Endothelial cell of umbilical vein (primary cell): ENCODE data around the gene UBE2QL1. TPM values are rescaled to one million over a fixed set of nuclear protein-coding genes. Genes with fewer than 3 reads are reported as not detected.

Source experiments
- BruUV-seq: library from RNA; stranded (reverse); fragments of 400-500 nt; replicated peaks from 2 replicates; lab custom pipeline; 2021; lab: Mats Ljungman, UMichigan
- CTCF ChIA-PET: fragments of 300-600, 350-600 bp; sonication (Branson Sonifier 250); formaldehyde crosslinking; loops from one replicate; lab custom pipeline; 2021; ENCODE audit warnings: antibody characterized with exemption, inconsistent platforms; lab: Charles Lee
- POLR2A ChIA-PET: fragments of 300-600, 350-600 bp; sonication (Branson Sonifier 250); formaldehyde crosslinking; loops from one replicate; lab custom pipeline; 2021; ENCODE audit warnings: antibody characterized with exemption, inconsistent platforms; lab: Charles Lee
- DNase-seq: peaks from one replicate; pipeline ENCODE4 v3.0.0-alpha.2; 2011; ENCODE audit warnings: low read depth, low spot score
- FAIRE-seq: peaks from 2 replicates; lab custom pipeline; 2011; peaks lifted over from hg19 to GRCh38; lab: Jason Lieb, UNC
- H2AFZ ChIP-seq: 2 replicates; pipeline ENCODE4 v1.6.0; 2012; ENCODE audit warnings: low read depth, low read length, control low read depth, inconsistent platforms
- H3K27ac ChIP-seq: 2 replicates; pipeline ENCODE4 v1.5.1; 2011; ENCODE audit warnings: low read depth, mild to moderate bottlenecking, control low read depth, low read length, moderate library complexity; ENCODE audit not compliant: insufficient read depth
- H3K27me3 ChIP-seq, 2 experiments: 2 replicates each; pipeline versions ENCODE4 v1.6.0 to v1.6.1; 2011; ENCODE audit warnings: low read length in 2 of 2, mixed read lengths in 1 of 2; ENCODE audit not compliant: control insufficient read depth in 2 of 2, insufficient read depth in 2 of 2
- H3K36me3 ChIP-seq, 2 experiments: 2 replicates in 1 of 2; 3 replicates in 1 of 2; pipeline ENCODE4 v1.5.1; 2011; ENCODE audit warnings: low read length in 2 of 2, mild to moderate bottlenecking in 1 of 2, moderate library complexity in 1 of 2; ENCODE audit not compliant: control insufficient read depth in 2 of 2, insufficient read depth in 2 of 2; ENCODE audit errors: extremely low read depth in 1 of 2
- H3K4me1 ChIP-seq: 3 replicates; pipeline ENCODE4 v1.5.1; 2011; ENCODE audit warnings: mild to moderate bottlenecking, low read length; ENCODE audit not compliant: control insufficient read depth, insufficient read depth; ENCODE audit errors: extremely low read depth
- H3K4me2 ChIP-seq: 2 replicates; pipeline ENCODE4 v1.6.1; 2011; ENCODE audit warnings: low read length, control low read depth, mixed read lengths; ENCODE audit not compliant: insufficient read depth
- H3K4me3 ChIP-seq, 3 experiments: fragments of 200-600 bp in 1 of 3; sonication (generic), shearing (Covaris generic) in 1 of 3; replicated peaks in 1 of 3; 2 replicates each; pipeline ENCODE4 v1.5.1; 2011 to 2016; ENCODE audit warnings: control low read depth in 3 of 3, low read length in 3 of 3, mild to moderate bottlenecking in 2 of 3, inconsistent platforms in 1 of 3, low read depth in 1 of 3, moderate library complexity in 1 of 3; ENCODE audit not compliant: insufficient read depth in 1 of 3
- H3K79me2 ChIP-seq: 2 replicates; pipeline ENCODE4 v1.6.0; 2012; ENCODE audit warnings: low read length, inconsistent platforms; ENCODE audit not compliant: control insufficient read depth, insufficient read depth
- H3K9ac ChIP-seq: replicated peaks from 2 replicates; pipeline ENCODE3; 2011; ENCODE audit warnings: low read length, control low read depth; ENCODE audit not compliant: insufficient read depth; ENCODE audit errors: extremely low read depth
- H3K9me1 ChIP-seq: replicated peaks from 3 replicates; pipeline ENCODE4 v1.6.0; 2011; ENCODE audit warnings: mild to moderate bottlenecking, low read length; ENCODE audit not compliant: control insufficient read depth, insufficient read depth; ENCODE audit errors: extremely low read depth
- H3K9me3 ChIP-seq: replicated peaks from 2 replicates; pipeline ENCODE4 v1.5.1; 2012; ENCODE audit warnings: low read length, inconsistent platforms; ENCODE audit not compliant: control insufficient read depth, insufficient read depth
- H4K20me1 ChIP-seq: replicated peaks from 2 replicates; pipeline ENCODE3; 2011; ENCODE audit warnings: mild to moderate bottlenecking, low read length; ENCODE audit not compliant: control insufficient read depth, insufficient read depth; ENCODE audit errors: extremely low read depth
- EZH2 ChIP-seq: IDR thresholded peaks from 2 replicates; pipeline ENCODE4 v1.6.1; 2012; ENCODE audit warnings: borderline replicate concordance, low read depth, mild to moderate bottlenecking, moderate library complexity, low read length, inconsistent platforms; ENCODE audit not compliant: severe bottlenecking
- FOS ChIP-seq: IDR thresholded peaks from 2 replicates; pipeline ENCODE4 v1.6.1; 2011; ENCODE audit warnings: mild to moderate bottlenecking, low read length, moderate library complexity, borderline replicate concordance; ENCODE audit not compliant: insufficient read depth
- GATA2 ChIP-seq: IDR thresholded peaks from 2 replicates; pipeline ENCODE4 v1.7.0; 2011; ENCODE audit warnings: low read depth, mild to moderate bottlenecking, moderate library complexity, mixed read lengths, low read length; ENCODE audit not compliant: insufficient read length, insufficient read depth
- JUN ChIP-seq: IDR thresholded peaks from 2 replicates; pipeline ENCODE4 v1.6.1; 2011; ENCODE audit warnings: borderline replicate concordance, low read depth; ENCODE audit not compliant: insufficient read length, insufficient read depth
- MYC ChIP-seq: IDR thresholded peaks from one replicate; pipeline ENCODE4 v1.6.1; 2011; ENCODE audit warnings: mild to moderate bottlenecking, low read depth, low read length
- POLR2A ChIP-seq: IDR thresholded peaks from 2 replicates; pipeline ENCODE4 v1.6.1; 2012; ENCODE audit warnings: low read depth, mild to moderate bottlenecking, control low read depth, low read length
- POLR2AphosphoS5 ChIP-seq: IDR thresholded peaks from 2 replicates; pipeline ENCODE4 v1.6.1; 2012; ENCODE audit warnings: low read depth, mild to moderate bottlenecking, control low read depth, low read length, moderate library complexity; ENCODE audit not compliant: insufficient read depth
- dilution Hi-C: fragments of 300-500 bp; cut with MboI; formaldehyde crosslinking; loops from one replicate; pipeline ENCODE4 v1.15.0; 2019; ENCODE audit warnings: low sequenced_read_pairs; ENCODE audit not compliant: extremely low pct_ligation_motif_present
- intact Hi-C: fragments of 100-400 bp; cut with micrococcal nuclease; formaldehyde crosslinking; loops from one replicate; pipeline ENCODE4 v1.10.0; 2022
- polyA plus RNA-seq, 4 experiments: library from polyadenylated mRNA; depleted of rRNA in 3 of 4; stranded (reverse) in 3 of 4; unstranded in 1 of 4; fragments of >200 nt; gene quantifications; 2 replicates each; pipeline versions ENCODE4 v1.2.1 to v1.2.3, GENCODE V29; 2011 to 2012; ENCODE audit warnings: missing spikeins in 1 of 4
- total RNA-seq: library from RNA; stranded (reverse); gene quantifications from 2 replicates; pipeline ENCODE4 v1.2.3, GENCODE V29; 2021
- TF ChIP-seq, protein P1 (sequence below), 2 donors: IDR thresholded peaks; 1 replicate in 1 of 2; 2 replicates in 1 of 2; pipeline ENCODE4 v1.5.1; 2011; ENCODE audit warnings: low read length in 2 of 2, mild to moderate bottlenecking in 2 of 2, moderate library complexity in 2 of 2, control low read depth in 1 of 2, inconsistent platforms in 1 of 2, low read depth in 1 of 2; ENCODE audit not compliant: insufficient read depth in 1 of 2; ENCODE audit errors: extremely low read depth in 1 of 2
- TF ChIP-seq, protein P2 (sequence below): IDR thresholded peaks from 2 replicates; pipeline ENCODE4 v1.6.1; 2011; ENCODE audit not compliant: insufficient read depth, insufficient read length

The UBE2QL1 gene
- total and polyA plus RNA-seq, 2 donors (not counting 3 experiments of a cell fraction or from before 2014, with no cell fraction given), result 0.04 to 0.15 TPM

DNA sequence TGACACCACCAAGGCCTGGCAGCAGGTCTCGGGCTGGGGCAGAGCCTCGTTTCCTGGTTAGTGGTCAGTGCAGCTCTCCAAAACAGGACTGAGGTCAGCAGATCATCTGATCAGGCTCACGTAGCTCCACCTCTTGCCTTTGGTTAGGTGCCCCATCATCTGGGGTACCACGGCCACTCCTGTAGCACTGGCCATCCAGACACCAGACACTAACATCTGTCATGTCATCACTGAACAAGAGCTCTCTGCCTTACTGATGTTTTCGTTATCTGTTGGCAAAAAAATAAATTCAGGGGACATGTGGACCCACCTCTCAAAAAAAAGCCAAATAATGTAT lies 40.4 kb upstream of the UBE2QL1 start:
- H2AFZ ChIP-seq, result no peak overlapping the region
- intact Hi-C loops (no loop called here), dilution Hi-C loops (no loop called here)
- H3K9ac ChIP-seq, result no peak overlapping the region
- H4K20me1 ChIP-seq, result no peaks in the 10 kb centered on the region
- H3K9me3 ChIP-seq, result no peaks in the 10 kb centered on the region
- no peaks in the 10 kb centered on the region for H3K9me1 ChIP-seq
- no peak for DNase-seq
- H3K4me2 ChIP-seq, result no peak overlapping the region
- no peaks in the 10 kb centered on the region for H3K4me1 ChIP-seq
- no peaks in the 10 kb centered on the region for H3K27me3 ChIP-seq
- H3K4me3 ChIP-seq, result no peak overlapping the region
- H3K27ac ChIP-seq, result no peak overlapping the region
- ChIA-PET POLR2A (no interaction called here), CTCF (no interaction called here)
- H3K79me2 ChIP-seq, result no peaks in the 10 kb centered on the region
- BruUV-seq, result no TSS peak
- no peaks in the 10 kb centered on the region for H3K36me3 ChIP-seq
- no peak for FAIRE-seq
- TF ChIP-seq EZH2, result no peak
- TF ChIP-seq, protein P1, sequence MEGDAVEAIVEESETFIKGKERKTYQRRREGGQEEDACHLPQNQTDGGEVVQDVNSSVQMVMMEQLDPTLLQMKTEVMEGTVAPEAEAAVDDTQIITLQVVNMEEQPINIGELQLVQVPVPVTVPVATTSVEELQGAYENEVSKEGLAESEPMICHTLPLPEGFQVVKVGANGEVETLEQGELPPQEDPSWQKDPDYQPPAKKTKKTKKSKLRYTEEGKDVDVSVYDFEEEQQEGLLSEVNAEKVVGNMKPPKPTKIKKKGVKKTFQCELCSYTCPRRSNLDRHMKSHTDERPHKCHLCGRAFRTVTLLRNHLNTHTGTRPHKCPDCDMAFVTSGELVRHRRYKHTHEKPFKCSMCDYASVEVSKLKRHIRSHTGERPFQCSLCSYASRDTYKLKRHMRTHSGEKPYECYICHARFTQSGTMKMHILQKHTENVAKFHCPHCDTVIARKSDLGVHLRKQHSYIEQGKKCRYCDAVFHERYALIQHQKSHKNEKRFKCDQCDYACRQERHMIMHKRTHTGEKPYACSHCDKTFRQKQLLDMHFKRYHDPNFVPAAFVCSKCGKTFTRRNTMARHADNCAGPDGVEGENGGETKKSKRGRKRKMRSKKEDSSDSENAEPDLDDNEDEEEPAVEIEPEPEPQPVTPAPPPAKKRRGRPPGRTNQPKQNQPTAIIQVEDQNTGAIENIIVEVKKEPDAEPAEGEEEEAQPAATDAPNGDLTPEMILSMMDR (IDR thresholded peaks at IDR 0.05; ENCODE audit: extremely low read depth in 1 of 2, insufficient read depth in 1 of 2, low read depth in 1 of 2, low read length in 2 of 2), result no peak
- TF ChIP-seq, protein P2, sequence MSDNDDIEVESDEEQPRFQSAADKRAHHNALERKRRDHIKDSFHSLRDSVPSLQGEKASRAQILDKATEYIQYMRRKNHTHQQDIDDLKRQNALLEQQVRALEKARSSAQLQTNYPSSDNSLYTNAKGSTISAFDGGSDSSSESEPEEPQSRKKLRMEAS, result no peak
- TF ChIP-seq JUN, result no peak
- TF ChIP-seq FOS, result no peak
- no peak for TF ChIP-seq MYC
- TF ChIP-seq POLR2A, result no peak
- no peak for TF ChIP-seq GATA2
- TF ChIP-seq POLR2AphosphoS5, result no peak
